Hindlimb muscle (tissue), 1 donor: Measurements from ENCODE around the gene HOXA13. TPM values are rescaled to one million over a fixed set of nuclear protein-coding genes. Genes with fewer than 3 reads are reported as not detected.

ENCODE experiments used
- DNase-seq: peaks from one replicate; pipeline ENCODE4 v3.0.0-alpha.2; 2013
- polyA plus RNA-seq: library from polyadenylated mRNA; unstranded; fragments of 120-200 nt; gene quantifications from one replicate; pipeline ENCODE4 v1.2.1, GENCODE V29; 2013; ENCODE audit not compliant: insufficient read length

HOXA13 gene
- polyA plus RNA-seq, 1 donor: not detected

GRCh38 chr7:27237735-27238334, 37.9 kb upstream of the HOXA13 start:
- no peak for DNase-seq

- no peak for DNase-seq
These were observed 35.8 kb upstream of the HOXA13 start for GRCh38 chr7:27235387-27236311.

- DNase-seq: no peak
These were observed 29.6 kb upstream of the HOXA13 start for GRCh38 chr7:27229448-27229847.

GRCh38 chr7:27224983-27225934, 25.4 kb upstream of the HOXA13 start:
- no peak for DNase-seq

- no peak for DNase-seq
These were observed 24.2 kb upstream of the HOXA13 start for GRCh38 chr7:27223941-27224575.

- DNase-seq: no peak
These were observed 21.4 kb upstream of the HOXA13 start for GRCh38 chr7:27221201-27221797.

- no peak for DNase-seq
These were observed 20.6 kb upstream of the HOXA13 start for GRCh38 chr7:27220440-27220955.

GRCh38 chr7:27219821-27220220, 19.9 kb upstream of the HOXA13 start:
- DNase-seq: no peak

GRCh38 chr7:27217951-27218350, 18.1 kb upstream of the HOXA13 start:
- no peak for DNase-seq

GRCh38 chr7:27215356-27215755, 15.5 kb upstream of the HOXA13 start:
- DNase-seq: no peak

GRCh38 chr7:27214239-27214950, 14.5 kb upstream of the HOXA13 start:
- DNase-seq: no peak

- no peak for DNase-seq
These were observed 13.7 kb upstream of the HOXA13 start for GRCh38 chr7:27213433-27214238.

GRCh38 chr7:27212497-27213432, 12.9 kb upstream of the HOXA13 start:
- DNase-seq: no peak

- DNase-seq: no peak
These were observed 11.9 kb upstream of the HOXA13 start for GRCh38 chr7:27211764-27212204.

- no peak for DNase-seq
These were observed 11.2 kb upstream of the HOXA13 start for GRCh38 chr7:27211084-27211446.

GRCh38 chr7:27210441-27211083, 10.7 kb upstream of the HOXA13 start:
- DNase-seq: no peak

- DNase-seq: no peak
These were observed 10.1 kb upstream of the HOXA13 start for GRCh38 chr7:27209933-27210440.

- no peak for DNase-seq
These were observed 9.1 kb upstream of the HOXA13 start for GRCh38 chr7:27208998-27209397.
